Measurements from ENCODE around the gene PLXDC2.

The PLXDC2 gene

GRCh38 chr10:19946245-19946644 is 130.0 kb downstream of the PLXDC2 start:
- DNase-seq = no peak

DNA sequence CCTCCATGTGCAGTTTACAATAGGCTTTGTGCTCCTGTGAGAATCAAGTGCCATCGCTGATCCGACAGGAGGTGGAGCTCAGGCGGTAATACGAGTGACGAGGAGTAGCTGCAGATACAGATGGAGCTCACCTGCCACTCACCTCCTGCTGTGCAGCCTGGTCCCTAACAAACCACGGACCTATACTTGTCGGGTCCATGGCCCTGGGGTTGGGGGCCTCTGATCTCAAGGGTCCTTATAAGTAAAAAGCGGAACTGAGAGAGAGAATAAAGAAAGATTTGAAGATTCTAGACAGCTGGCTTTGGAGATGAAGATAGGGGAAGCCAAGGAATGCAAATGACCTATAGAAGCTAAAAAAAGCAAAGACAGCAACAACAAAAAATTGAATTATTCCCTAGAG is 130.6 kb downstream of the PLXDC2 start:
- no peak for DNase-seq

- no peak for DNase-seq
Measured at GRCh38 chr10:19947215-19947614, 131.0 kb downstream of the PLXDC2 start.

DNA sequence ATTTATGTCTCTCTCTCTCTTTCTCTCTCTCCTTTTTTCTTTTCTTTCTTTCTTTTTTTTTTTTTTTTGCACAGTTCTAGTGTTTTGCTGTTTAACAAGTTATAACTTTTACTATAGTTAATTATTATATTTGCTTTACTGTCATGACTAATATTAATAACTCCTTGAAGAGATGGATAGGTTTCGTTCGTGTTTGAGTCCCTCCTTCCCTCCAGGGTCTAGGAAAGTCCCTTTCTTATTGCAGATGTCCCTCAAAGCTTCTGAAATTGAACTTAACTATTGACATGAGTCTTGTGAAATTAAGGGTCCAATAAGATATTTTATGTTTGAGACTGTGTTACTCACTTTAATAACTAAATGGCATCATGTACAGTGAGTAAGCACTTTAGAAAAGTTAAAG is 131.4 kb downstream of the PLXDC2 start:
- DNase-seq = no peak

- no peak for DNase-seq
Measured at GRCh38 chr10:19952224-19953010, 136.2 kb downstream of the PLXDC2 start.

- no peak for DNase-seq
Measured at GRCh38 chr10:19954601-19955000, 138.4 kb downstream of the PLXDC2 start.

DNA sequence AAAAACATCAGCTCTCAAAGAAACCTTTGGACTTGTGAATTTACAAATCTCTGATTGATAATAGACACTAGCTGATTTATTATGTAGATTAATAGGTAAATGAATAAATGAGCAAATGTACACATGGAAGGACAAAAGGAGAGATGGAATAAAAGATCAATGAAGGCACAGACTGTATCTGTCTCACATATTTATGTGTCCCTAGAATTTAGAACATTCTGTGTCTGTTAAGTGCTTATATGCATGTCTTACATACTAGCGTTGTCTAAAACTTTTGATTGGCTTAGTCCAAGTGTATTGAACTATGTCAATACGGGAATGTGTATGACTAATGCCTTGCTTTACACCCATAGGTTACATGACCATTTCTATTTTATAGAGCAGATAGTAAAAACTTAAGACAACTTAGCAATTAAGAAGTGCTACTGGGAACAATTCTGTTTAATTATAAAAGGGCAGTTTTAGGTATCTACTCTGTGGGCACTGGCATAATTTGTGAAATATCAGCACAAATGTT is 140.3 kb downstream of the PLXDC2 start:
- no peak for DNase-seq

DNA sequence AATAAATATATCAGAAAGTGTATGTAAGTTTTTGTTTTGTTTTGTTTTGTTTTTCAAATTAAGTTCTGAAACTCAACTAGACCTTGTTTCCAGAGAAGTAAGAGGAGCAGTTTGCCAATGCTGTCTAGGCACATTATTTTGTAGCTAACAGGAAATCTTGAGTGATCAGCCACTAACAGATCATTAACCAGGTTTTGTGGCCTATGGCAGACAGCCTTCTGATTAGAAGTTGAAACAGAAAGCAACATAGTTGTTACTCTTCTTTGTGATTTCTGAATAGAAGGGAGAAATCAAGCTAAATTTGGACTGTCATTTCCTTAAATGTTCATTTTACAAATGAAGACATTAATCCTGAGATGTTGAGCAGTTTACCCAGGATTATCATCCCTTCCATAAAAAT is 142.6 kb downstream of the PLXDC2 start:
- no peak for DNase-seq

DNA sequence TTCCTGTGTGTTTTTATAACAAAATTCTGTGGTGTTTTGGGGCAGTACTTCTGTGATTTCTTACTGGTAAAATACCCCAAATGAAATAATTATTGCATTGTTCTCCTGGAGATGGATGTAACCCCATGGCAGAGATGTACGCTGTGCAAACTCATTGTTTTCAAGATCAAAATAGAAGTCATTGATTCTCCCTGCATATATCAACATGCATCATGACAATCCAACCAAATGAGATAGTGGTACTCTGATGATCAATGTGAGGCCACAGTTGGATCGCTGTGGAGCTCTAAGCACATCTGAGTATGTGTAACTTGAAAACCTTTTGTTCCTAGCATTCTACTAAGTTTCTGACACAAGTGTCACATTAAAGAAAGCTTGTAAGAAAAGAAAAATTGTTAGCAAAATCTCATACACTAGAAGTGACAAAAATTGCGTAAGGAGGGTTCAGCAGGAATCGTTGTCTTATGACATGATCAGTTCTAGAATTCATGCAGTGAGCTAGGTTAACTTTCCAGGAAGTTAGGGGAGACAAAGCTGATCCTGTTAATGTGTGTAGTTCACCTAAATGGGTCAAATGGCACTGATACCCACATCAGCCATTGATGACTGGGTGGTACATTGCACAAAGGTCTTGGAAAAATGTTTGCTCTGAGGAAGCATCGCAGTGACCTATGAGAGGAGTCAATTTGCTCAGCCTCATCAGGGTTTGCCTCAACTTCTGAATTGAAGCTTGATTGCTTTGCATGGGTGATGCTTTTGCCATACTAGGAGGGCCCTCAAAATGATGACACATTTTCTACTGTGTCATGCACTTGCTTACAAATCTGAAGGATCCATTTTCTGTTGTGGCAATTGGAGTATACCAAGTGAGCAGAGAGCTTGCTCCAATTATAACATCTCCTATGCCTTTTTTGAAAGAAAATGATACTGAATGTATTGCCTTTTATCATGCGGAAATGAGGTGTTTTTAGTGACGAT is 145.1 kb downstream of the PLXDC2 start:
- no peak for DNase-seq

DNA sequence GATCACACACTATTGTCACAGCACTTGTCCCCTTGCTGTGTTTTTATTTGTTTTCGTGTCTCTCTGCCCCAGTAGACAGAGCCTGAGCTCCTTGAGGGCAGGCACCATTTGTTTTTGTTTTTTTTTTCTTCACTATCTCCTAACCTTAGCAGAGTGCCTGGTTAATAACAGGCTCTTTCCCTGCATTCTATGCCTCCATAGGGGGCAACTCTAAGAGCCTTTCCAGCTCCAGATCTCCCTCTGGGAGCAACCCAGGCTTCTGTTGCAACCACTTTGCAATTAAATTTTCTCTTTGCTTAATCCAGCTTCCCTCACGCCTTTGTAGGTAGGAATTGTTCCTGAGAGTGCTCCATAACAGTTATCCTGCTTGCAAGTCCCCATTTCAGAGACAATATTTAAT is 148.4 kb downstream of the PLXDC2 start:
- no peak for DNase-seq

DNA sequence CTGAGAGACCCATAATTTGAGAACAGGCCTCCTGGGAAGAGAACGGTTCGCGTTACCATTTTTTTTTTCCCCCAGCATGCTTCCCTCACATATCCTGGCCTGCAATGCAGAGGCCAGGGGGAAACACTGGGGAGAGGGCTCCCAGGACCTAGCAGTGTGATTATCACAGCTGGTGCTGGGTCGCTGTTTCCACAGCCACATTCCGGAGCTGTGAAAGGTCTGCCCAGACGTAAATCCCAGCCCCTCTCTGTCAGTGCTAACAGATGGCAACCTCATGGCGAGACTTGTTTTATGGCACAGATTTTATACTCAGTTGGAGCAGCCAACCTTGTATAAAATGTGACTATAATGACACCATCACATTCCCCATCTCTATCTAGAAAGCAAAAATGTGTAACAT is 150.5 kb downstream of the PLXDC2 start:
- no peak for DNase-seq

DNA sequence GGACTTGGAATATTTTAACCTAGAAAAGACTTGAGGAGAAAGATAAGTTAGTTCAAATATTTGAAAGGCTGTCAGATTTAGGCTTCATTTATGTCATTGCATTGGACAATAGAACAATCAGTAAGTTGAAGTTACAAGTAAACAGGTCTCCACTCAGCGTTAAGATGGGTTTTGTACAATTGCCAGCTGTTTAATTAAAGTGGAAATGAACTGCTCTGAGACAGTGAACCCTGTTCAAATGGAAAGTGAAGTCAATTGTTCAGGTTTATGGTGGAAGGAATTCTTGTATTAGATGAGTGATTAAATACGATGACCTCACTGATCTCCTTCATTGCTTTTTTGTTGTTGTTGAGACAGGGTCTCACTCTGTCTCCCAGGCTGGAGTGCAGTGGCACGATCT is 151.7 kb downstream of the PLXDC2 start:
- no peak for DNase-seq

DNA sequence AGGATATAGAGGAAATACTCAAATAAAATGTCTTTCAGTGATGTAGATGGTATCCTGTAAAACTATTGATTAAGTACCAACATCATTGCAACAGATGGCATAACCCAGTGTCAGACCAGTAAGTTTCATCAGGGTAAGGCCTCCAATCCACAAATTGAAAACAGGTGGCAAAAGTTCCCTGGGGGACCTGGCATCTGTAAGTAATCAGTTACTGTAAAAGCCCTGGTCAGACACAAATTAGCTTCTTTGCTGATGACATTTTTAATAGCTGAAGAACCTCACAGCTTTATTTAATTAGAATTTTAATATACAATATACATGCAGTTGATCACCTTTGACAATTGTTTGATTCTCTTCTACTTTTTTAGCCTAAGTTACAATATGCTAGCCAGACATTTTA is 152.5 kb downstream of the PLXDC2 start:
- no peak for DNase-seq

GRCh38 chr10:19970256-19970655 is 154.0 kb downstream of the PLXDC2 start:
- DNase-seq = no peak

DNA sequence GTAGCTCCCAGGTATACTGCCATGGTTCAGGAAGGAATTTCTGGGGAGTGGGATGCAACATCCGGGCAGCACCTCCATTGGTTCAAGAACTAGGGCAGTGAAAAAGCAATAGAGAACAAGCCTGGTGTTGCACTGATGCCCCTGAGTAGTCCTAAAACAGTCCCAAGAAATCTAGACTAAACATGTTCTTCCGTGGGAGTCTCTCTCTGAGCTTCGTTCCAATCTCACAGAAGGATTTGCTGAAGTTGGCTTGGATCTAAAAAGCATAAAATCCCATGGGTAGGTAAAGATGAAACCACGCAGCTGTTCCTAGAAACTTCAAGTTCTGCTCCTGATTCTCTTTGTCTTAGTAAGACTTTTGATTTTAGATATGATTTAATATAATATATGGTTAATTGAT is 154.5 kb downstream of the PLXDC2 start:
- DNase-seq = no peak

GRCh38 chr10:19971343-19972052 is 155.3 kb downstream of the PLXDC2 start:
- no peak for DNase-seq

GRCh38 chr10:19974138-19974537 is 157.9 kb downstream of the PLXDC2 start:
- no peak for DNase-seq

DNA sequence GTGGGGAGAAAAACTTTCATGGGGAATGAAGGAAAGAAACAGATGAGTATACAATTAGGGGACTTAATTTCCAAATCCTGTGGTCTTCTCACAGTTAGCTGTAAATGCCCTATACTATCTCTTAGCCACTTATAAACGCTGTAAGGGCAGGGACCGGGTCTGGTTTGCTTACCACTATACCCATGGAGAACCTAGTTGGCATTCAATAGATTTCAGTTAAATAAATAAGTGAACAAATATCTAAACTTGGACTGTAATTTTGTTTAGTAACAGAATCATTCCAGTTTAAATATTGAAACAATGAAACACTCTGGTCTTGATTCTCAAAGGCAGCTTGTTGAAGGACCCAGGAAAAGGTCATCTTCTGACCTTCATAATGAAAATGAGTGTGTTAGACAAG is 158.3 kb downstream of the PLXDC2 start:
- DNase-seq = no peak

DNA sequence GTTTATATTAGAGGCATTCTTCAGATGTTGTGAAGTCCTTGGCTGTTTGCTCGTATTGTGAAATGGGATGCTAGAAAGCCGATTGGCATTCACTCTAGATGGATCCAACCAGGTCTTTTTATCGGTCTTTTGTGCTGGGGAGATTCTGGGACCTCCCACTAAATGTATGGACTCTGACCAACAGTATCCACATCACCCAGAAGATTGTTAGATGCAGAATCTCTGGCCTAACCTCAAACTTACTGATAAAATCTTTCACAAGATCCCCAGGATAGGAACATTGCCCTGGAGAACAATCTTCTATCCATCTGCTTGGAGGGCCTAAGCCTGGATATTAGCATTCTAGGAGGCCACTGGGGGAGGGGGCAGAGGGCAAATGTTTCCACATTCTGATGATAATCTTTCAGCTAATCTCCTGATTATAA is 160.9 kb downstream of the PLXDC2 start:
- no peak for DNase-seq

- no peak for DNase-seq
Measured at GRCh38 chr10:19979628-19980027, 163.4 kb downstream of the PLXDC2 start.

GRCh38 chr10:19983880-19984565 is 167.8 kb downstream of the PLXDC2 start:
- no peak for DNase-seq

- no peak for DNase-seq
Measured at GRCh38 chr10:19985745-19986144, 169.5 kb downstream of the PLXDC2 start.

GRCh38 chr10:19986591-19986990 is 170.4 kb downstream of the PLXDC2 start:
- DNase-seq = no peak
